D721Med (cell line): ENCODE data around the gene TCERG1L.

Experiments
- DNase-seq: peaks from one replicate; pipeline ENCODE4 v3.0.0; 2011; ENCODE audit warnings: low spot score; ENCODE audit not compliant: insufficient read length
- FAIRE-seq: peaks from 2 replicates; lab custom pipeline; 2011; peaks lifted over from hg19 to GRCh38; lab: Jason Lieb, UNC
- CTCF ChIP-seq: IDR thresholded peaks from 2 replicates; pipeline ENCODE4 v1.5.1; 2012; ENCODE audit warnings: mild to moderate bottlenecking, control low read depth; ENCODE audit not compliant: insufficient read depth; ENCODE audit errors: missing control alignments

TCERG1L gene

GRCh38 chr10:131187926-131188325 lies 123.6 kb downstream of the TCERG1L start:
- FAIRE-seq (no peak), DNase-seq (no peak)
- no peak for TF ChIP-seq CTCF

- FAIRE-seq (no peak), DNase-seq (no peak)
- no peak for TF ChIP-seq CTCF
Observed at GRCh38 chr10:131187274-131187673, 124.2 kb downstream of the TCERG1L start.

- no peak for FAIRE-seq
- no peak for DNase-seq
- TF ChIP-seq CTCF = no peak
Observed at GRCh38 chr10:131186547-131187253, 124.8 kb downstream of the TCERG1L start.

GRCh38 chr10:131184503-131184902 lies 127.0 kb downstream of the TCERG1L start:
- no peak for FAIRE-seq
- DNase-seq = no peak
- no peak for TF ChIP-seq CTCF

- DNase-seq (no peak), FAIRE-seq (no peak)
- no peak for TF ChIP-seq CTCF
Observed at GRCh38 chr10:131183546-131184045, 127.9 kb downstream of the TCERG1L start.

GRCh38 chr10:131181456-131181855 lies 130.1 kb downstream of the TCERG1L start:
- no peak for TF ChIP-seq CTCF
- no peak for DNase-seq
- FAIRE-seq = no peak

- no peak for FAIRE-seq
- TF ChIP-seq CTCF = no peak
- no peak for DNase-seq
Observed at GRCh38 chr10:131180740-131181415, 130.6 kb downstream of the TCERG1L start.
